ENCODE data around the gene JMJD6. TPM values are rescaled to one million over a fixed set of nuclear protein-coding genes. Genes with fewer than 3 reads are reported as not detected.

The JMJD6 gene
- 100 to 1,000 TPM in 1 of 9 donors, 10 to 100 TPM in 8; 23.5 to 105 (median 37.7) TPM for total RNA-seq
- polyA plus RNA-seq: 10 to 100 TPM; 53.7 to 66.9 (median 58.8) TPM
- long read RNA-seq, donor 1, transcript JMJD6-202 (6 exons, 1,603 nt): major isoform, 14 of 51 reads
- long read RNA-seq, donor 1, partial matches to known transcripts: 35 of 51 reads
- long read RNA-seq, donor 1, other reads (novel, unspliced or antisense): 0 of 51 reads
- long read RNA-seq, donor 2, transcript JMJD6-202 (6 exons, 1,603 nt): major isoform, 17 of 59 reads
- long read RNA-seq, donor 2, partial matches to known transcripts: 21 of 59 reads
- long read RNA-seq, donor 2, other reads (novel, unspliced or antisense): 20 of 59 reads
- long read RNA-seq, donor 3, transcript JMJD6-202 (6 exons, 1,603 nt): major isoform, 9 of 82 reads
- long read RNA-seq, donor 3, partial matches to known transcripts: 47 of 82 reads
- long read RNA-seq, donor 3, other reads (novel, unspliced or antisense): 26 of 82 reads
- long read RNA-seq, donor 4, transcript JMJD6-202 (6 exons, 1,603 nt): major isoform, 19 of 29 reads
- long read RNA-seq, donor 4, partial matches to known transcripts: 1 of 29 reads
- long read RNA-seq, donor 4, other reads (novel, unspliced or antisense): 5 of 29 reads
- long read RNA-seq, donor 5, transcript JMJD6-202 (6 exons, 1,603 nt): major isoform, 36 of 53 reads
- long read RNA-seq, donor 5, transcript JMJD6-204 (7 exons, 1,898 nt): minor isoform, 7 of 53 reads
- long read RNA-seq, donor 5, partial matches to known transcripts: 2 of 53 reads
- long read RNA-seq, donor 5, other reads (novel, unspliced or antisense): 7 of 53 reads
- long read RNA-seq, donor 6, transcript JMJD6-202 (6 exons, 1,603 nt): major isoform, 13 of 19 reads
- long read RNA-seq, donor 6, partial matches to known transcripts: 2 of 19 reads
- long read RNA-seq, donor 6, other reads (novel, unspliced or antisense): 3 of 19 reads
- long read RNA-seq, donor 7, transcript JMJD6-202 (6 exons, 1,603 nt): major isoform, 11 of 52 reads
- long read RNA-seq, donor 7, partial matches to known transcripts: 23 of 52 reads
- long read RNA-seq, donor 7, other reads (novel, unspliced or antisense): 11 of 52 reads
- long read RNA-seq, donor 8, transcript JMJD6-202 (6 exons, 1,603 nt): major isoform, 34 of 127 reads
- long read RNA-seq, donor 8, partial matches to known transcripts: 66 of 127 reads
- long read RNA-seq, donor 8, other reads (novel, unspliced or antisense): 24 of 127 reads
- long read RNA-seq, donor 9, transcript JMJD6-202 (6 exons, 1,603 nt): major isoform, 11 of 76 reads
- long read RNA-seq, donor 9, partial matches to known transcripts: 47 of 76 reads
- long read RNA-seq, donor 9, other reads (novel, unspliced or antisense): 16 of 76 reads
- long read RNA-seq, donor 10, transcript JMJD6-202 (6 exons, 1,603 nt): major isoform, 11 of 54 reads
- long read RNA-seq, donor 10, partial matches to known transcripts: 19 of 54 reads
- long read RNA-seq, donor 10, other reads (novel, unspliced or antisense): 23 of 54 reads

DNA sequence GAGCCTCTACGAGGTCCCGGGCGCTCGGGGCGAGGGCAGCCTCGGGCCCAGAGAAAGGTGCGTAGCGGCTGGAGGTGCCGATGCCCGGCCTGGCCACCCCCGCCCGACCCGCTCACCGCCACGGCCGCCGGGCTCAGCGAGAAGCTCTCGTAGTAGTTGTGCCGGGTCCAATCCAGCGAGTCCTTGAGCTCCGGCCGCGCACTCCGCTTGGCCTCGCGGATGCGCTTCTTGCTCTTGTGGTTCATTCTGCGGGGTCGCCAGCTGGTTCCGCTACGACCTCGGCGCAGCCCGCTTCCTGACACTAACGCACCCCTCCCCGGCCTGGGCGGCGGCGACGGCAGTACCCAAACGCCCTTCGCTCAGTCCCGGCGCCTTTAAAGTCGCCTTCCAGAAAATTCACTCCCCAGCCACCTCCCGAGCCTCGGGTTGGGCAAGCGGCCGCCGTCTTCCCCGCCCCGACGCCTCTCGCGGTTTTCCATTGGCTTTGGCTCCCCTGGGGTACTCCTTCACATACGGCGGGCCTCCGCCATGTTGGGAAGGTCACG lies at the start of gene JMJD6:
Gene JMJD6, minus strand, starts transcription at position 376 of the 545 bp plus-strand sequence. Its CDS starts 131 bp downstream, at position 245.
- intact Hi-C loops (cut with DNase I): no loop called here
- H3K27ac ChIP-seq: peak within 1 kb of the TSS; percentile 94 to 100 (median 100)

DNA sequence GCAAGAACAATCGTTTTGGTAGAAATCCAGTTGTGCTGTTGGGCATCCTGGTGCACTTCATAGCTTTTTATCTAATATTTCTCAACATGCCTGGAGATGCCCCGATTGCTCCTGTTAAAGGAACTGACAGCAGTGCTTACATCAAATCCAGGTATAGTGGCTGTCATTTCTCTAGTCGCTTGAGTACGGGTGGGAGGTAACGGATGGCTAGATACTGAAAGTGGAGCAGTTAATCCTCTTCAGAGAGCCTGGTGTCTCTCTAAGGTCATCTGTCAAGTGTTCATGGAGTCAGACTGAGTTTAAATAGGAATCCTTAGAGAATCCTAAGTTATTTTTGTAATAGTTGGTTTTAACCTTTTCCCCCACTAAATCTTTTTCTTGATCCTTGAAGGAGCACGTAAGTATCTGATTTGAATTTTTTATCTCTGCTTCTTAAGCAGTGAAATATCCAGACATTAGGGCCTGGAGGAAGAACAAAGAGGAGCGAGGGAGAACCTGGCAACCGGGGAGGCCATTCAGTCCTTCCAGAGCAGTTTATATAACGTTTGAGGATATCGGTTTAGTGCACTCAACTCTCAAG lies 48.7 kb upstream of the JMJD6 start:
- H3K36me3 ChIP-seq (replicated peaks in 1 of 2): peaks cover 0 to 52% of the 10 kb centered on the region in 2 donors
- H3K4me1 ChIP-seq (replicated peaks in 1 of 2): peaks cover 0 to 6% of the 10 kb centered on the region in 2 donors
- no peak overlapping the region for H3K27ac ChIP-seq
- WGBS, 4 donors: 90 to 93% (median 91%) methylated on average over 10 of the region's 10 CpGs
- no peaks in the 10 kb centered on the region for H3K9me3 ChIP-seq (replicated peaks in 1 of 3)
- TF ChIP-seq, protein P1, sequence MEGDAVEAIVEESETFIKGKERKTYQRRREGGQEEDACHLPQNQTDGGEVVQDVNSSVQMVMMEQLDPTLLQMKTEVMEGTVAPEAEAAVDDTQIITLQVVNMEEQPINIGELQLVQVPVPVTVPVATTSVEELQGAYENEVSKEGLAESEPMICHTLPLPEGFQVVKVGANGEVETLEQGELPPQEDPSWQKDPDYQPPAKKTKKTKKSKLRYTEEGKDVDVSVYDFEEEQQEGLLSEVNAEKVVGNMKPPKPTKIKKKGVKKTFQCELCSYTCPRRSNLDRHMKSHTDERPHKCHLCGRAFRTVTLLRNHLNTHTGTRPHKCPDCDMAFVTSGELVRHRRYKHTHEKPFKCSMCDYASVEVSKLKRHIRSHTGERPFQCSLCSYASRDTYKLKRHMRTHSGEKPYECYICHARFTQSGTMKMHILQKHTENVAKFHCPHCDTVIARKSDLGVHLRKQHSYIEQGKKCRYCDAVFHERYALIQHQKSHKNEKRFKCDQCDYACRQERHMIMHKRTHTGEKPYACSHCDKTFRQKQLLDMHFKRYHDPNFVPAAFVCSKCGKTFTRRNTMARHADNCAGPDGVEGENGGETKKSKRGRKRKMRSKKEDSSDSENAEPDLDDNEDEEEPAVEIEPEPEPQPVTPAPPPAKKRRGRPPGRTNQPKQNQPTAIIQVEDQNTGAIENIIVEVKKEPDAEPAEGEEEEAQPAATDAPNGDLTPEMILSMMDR (IDR thresholded peaks at IDR 0.05): no peak
- no peak for TF ChIP-seq POLR2A (IDR thresholded peaks at IDR 0.05)
- H3K27me3 ChIP-seq: no peaks in the 10 kb centered on the region
- intact Hi-C loops (cut with DNase I): no loop called here
- H3K4me3 ChIP-seq: no peak overlapping the region
- DNase-seq: no peak

More for the DNA sequence above, at the start of gene JMJD6:
- TF ChIP-seq, protein P1 (IDR thresholded peaks at IDR 0.05): no peak
- TF ChIP-seq POLR2A (IDR thresholded peaks at IDR 0.05): peak; percentile 94 to 98
- peaks cover 15 to 59% of the 10 kb centered on the region in 2 donors for H3K4me1 ChIP-seq (replicated peaks in 1 of 2)
- peak; percentile 97 to 98 (median 98) for DNase-seq
- peak within 1 kb of the TSS; percentile 87 to 98 (median 92) for H3K4me3 ChIP-seq
- H3K27me3 ChIP-seq: no peaks in the 10 kb centered on the region
- H3K36me3 ChIP-seq (replicated peaks in 1 of 2): peaks cover 0 to 48% of the 10 kb centered on the region in 2 donors
- 0 to 1% (median 0%) methylated on average over 13 to 60 of the region's 60 CpGs; no CpG with 5 or more reads in 1 of the 4 donors for WGBS, 4 donors
- no peaks in the 10 kb centered on the region for H3K9me3 ChIP-seq (replicated peaks in 1 of 3)

DNA sequence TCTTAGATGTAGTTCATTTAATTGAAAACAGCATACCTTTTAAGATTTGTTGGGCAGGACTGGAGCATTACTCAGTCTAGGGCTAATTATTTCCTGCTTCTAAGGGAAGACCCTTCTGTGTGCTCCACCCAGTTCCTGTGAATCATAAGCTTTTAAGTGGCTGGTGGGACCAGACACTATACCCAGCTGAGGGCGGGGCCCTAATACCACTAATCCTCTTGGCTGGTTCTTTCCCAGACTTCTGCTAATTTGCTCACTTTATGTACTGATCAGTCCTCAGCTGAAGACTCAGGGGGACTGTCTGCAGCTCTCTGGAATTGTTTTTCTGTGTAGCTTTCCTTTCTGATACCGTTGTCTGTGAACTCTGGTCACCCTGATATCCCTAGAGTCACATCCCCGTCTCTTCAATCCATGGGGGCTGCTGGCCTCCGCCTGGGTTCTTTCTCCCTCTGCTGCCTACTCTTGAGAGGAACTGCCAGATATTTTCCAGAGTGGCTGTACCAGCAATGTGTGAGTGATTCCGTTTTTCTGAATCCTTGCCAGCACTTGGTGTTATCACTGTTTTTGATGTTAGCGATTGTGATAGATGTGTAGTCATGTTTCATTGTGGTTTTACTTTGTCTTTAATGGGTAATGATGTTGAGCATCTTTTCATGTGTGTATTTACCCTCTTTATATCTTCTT lies 46.6 kb upstream of the JMJD6 start:
- H3K4me3 ChIP-seq: no peak overlapping the region
- 45 to 56% (median 48%) methylated on average over 6 of the region's 6 CpGs for WGBS, 4 donors
- no peaks in the 10 kb centered on the region for H3K27me3 ChIP-seq
- intact Hi-C loops (cut with DNase I): no loop called here
- peaks cover 0 to 53% of the 10 kb centered on the region in 2 donors for H3K36me3 ChIP-seq (replicated peaks in 1 of 2)
- DNase-seq: peak in 6 of 7 donors; percentile 23 to 70 (median 52)
- peaks cover 0 to 6% of the 10 kb centered on the region in 2 donors for H3K4me1 ChIP-seq (replicated peaks in 1 of 2)
- H3K27ac ChIP-seq: peak overlapping the region in 3 of 5 donors; percentile 29 to 45 (median 30)
- H3K9me3 ChIP-seq (replicated peaks in 1 of 3): no peaks in the 10 kb centered on the region
- TF ChIP-seq, protein P1 (IDR thresholded peaks at IDR 0.05): no peak
- TF ChIP-seq POLR2A (IDR thresholded peaks at IDR 0.05): no peak

Data from adrenal gland (tissue), 19 donors.